IPS-18c (cell line): ENCODE results near the gene ZNF503.

Experiments used
- H3K4me3 ChIP-seq: 2 replicates; pipeline ENCODE4 v1.7.0; 2013; ENCODE audit warnings: low read depth, mild to moderate bottlenecking, low read length, moderate library complexity; ENCODE audit not compliant: insufficient read depth
- H3K9me3 ChIP-seq: one replicate; pipeline ENCODE4 v1.6.1; 2013; ENCODE audit warnings: mild to moderate bottlenecking, low read length, moderate library complexity; ENCODE audit not compliant: control insufficient read depth, insufficient read depth

Gene ZNF503

DNA sequence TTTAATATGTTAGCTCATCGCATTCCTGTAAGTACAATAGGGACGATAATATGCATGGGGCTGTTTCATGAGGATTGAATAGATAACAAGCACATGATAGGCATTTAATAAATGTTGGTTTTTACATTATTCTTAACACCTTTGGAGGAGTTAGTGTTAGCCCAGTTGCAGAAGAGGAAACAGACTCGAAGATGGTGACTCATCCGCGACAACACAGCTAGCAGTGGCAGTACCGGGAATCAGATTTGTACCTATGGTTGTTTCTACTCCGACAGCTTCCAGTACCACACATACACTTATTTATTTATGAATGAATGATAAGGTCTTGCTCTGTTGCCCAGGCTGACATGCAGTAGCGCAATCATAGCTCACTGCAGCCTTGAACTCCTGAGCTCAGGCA, 32.7 kb upstream of the ZNF503 start:
- Histone ChIP-seq H3K9me3 (no peaks in the 10 kb centered on the region), H3K4me3 (no peak overlapping the region)

DNA sequence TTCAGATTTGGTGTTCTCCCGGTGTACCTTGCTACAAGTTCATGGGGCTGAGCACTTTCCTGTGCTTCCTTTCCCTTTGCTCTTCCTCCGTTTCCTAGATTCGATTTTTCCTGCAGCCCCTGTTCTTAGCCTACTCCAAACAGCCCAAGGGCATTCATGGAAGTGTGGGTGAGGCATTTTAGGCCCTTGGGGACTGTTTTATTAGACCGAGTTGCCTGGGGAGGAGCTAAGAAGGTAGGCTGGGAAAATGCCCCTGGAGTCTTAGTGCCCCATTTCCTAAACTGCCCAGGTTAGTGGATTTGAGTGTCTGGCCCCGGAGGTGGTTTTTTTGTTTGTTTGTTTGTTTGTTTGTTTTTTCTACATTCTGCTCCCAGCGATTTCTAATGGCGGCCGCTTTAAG, 31.7 kb upstream of the ZNF503 start:
- H3K4me3 ChIP-seq = peak overlapping the region; percentile 9; the same call in 1 of the 2 replicates
- H3K9me3 ChIP-seq = no peaks in the 10 kb centered on the region

DNA sequence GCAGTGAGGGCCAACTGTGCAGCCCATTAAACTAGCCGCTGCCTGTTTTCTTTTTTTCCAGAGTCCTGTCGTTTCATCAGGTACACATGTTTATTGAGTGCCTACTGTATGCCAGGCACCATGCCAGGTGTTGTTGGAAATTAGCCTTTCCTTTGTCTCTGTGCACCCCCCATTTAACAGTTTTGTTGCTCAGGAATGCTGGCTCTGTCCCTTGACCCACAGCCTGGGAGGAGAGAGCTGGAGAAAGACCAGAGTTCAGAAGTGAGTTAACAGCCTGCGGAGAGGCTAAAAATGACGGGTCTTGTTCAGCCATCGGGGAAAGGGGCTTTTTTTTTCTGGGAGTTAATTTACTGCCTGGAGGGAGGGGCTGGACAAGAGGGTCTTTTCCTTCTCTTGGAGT, 31.2 kb upstream of the ZNF503 start:
- Histone ChIP-seq H3K4me3 (no peak overlapping the region), H3K9me3 (no peaks in the 10 kb centered on the region)

DNA sequence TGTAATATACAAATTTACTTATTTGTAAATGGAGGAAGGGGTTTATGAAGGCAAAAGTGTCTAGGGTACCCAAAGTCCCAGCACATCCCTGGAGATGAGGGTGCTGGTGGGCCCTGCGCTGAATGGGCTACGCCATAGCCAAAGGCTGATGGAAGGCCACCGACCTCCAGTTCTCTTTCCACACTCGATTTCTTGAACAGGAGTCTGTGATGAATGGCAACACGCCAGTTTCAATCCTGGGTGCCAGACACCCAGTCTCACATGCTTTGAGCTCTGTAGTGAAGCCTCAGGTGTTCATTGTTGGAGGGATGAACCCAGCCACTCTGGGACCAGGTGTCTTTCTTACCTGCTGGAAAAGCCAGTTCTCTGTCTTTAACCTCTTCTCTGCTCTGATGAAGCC, 30.6 kb upstream of the ZNF503 start:
- Histone ChIP-seq H3K4me3 (no peak overlapping the region), H3K9me3 (no peaks in the 10 kb centered on the region)

DNA sequence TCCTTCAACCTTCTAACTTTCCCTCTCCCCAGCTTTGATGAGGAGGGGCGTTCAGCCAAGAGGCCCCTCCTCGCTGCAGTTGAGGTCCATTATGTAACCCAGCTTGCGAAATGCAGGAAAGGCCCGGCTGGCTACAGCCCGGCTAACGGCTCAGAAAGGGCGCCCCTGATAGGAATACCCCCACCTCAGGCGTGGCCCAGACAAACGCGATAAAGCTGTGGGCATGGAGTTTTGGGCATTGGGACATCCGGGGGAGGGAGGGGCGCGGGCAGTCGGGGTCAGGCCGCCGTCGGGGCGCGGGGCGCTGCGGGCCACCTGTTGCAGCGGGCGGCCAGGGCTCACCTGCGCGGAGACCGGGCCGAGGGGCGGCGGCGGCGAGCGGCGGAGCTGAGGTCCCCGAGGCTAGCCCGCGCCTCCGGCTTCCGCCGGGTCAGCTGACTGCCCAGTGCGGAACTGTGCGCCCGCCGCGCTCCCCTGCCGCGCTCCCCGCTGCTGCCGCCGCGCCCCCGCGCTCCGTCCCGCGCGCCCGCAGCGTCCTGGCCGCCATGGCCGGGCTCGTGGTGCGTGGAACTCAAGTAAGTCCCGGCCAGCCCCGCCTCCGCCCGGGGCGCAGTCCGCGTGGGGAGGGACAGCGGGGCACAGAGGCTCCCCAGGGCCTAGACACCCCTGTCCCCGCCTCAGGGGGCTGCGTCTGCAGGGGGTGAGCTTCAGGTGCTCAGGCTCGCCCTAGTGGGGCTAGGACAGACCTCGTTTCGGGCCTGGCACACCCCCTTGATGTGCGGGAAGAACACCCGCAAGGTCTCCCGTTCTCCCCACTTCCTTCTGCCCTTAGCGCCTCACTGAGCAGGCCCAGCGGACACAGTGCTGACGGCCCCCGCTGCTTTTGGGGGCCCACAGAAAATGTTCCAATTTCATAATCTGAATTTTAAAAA, 29.9 kb upstream of the ZNF503 start, which contains the start of gene LRMDA:
Gene LRMDA (plus strand): TSS at position 445 of the 932 bp plus-strand sequence.
- peak within 1 kb of the TSS; percentile 28 for H3K4me3 ChIP-seq

DNA sequence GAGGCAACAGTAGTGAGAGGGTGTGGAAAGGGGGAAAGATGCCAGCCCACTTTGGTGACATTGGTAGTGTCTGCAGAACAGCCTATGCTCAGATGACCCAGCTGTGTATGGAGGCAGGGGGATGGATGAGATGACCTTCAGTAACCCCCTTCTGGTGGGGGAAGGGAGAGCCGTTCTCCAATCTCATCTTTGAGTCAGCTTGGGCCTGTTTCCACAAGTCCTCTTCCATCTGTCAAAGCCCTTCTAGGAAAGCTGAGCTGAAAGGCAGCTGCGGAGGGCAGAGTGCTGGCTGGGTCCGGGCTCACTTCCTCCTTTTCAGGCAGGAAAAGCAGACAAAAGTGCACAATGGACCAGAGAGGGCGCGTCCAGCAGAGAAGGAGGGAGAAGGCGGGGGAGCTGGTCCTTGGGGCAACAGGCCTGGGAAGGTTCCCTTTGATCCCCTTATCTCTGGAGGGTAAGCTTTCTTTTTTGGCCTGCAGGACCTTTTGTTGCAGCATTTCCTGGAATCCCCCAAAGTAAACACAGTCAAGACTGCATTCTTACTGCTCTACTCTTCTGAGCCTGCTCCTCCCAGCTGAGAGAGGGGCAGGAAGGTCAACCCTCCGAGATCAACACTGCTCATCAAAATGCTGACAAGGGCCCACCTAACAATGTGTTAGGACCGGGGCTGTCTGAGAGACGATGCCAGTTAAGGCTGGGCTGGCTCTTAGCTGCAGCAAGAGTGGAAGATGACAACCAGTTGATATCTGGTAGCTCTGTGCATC, 28.6 kb upstream of the ZNF503 start:
- H3K4me3 ChIP-seq = no peak overlapping the region; the same call in 1 of the 2 replicates

More for the DNA sequence above, 29.9 kb upstream of the ZNF503 start, which contains the start of gene LRMDA:
- H3K9me3 ChIP-seq = no peaks in the 10 kb centered on the region

DNA sequence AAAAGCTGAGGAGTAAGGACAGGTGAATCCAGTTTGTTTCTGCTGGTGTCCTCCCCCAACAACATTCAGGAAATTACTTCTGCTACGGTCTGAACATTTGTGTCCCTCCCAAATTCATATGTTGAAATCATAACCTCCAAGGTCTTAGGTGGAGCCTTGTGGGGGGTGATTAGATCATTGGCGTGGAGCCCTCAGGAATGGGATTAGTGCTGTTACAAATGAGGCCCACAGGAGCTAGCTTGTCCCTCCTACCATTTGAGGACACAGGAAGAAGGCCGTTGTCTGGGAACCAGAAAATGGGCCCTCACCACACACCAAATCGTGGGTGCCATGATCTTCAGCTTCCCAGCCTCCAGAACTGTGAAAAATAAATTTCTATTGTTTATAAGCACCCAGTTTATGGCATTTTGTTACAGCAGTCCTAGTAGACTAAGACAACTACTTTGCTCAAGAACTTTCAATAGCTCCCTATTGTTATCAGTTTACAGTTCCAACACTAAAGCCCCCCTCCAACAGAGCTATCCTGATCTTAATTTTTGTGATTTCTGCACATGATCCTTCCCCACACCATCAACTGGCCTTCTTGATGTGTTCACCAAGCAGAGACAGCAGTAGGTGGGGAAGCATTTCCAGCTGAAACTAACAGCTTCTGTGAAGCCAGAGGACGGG, 27.7 kb upstream of the ZNF503 start:
- Histone ChIP-seq H3K4me3 (peak overlapping the region; percentile 20; the same call in 1 of the 2 replicates), H3K9me3 (no peaks in the 10 kb centered on the region)

More for the DNA sequence above, 28.6 kb upstream of the ZNF503 start:
- no peaks in the 10 kb centered on the region for H3K9me3 ChIP-seq

DNA sequence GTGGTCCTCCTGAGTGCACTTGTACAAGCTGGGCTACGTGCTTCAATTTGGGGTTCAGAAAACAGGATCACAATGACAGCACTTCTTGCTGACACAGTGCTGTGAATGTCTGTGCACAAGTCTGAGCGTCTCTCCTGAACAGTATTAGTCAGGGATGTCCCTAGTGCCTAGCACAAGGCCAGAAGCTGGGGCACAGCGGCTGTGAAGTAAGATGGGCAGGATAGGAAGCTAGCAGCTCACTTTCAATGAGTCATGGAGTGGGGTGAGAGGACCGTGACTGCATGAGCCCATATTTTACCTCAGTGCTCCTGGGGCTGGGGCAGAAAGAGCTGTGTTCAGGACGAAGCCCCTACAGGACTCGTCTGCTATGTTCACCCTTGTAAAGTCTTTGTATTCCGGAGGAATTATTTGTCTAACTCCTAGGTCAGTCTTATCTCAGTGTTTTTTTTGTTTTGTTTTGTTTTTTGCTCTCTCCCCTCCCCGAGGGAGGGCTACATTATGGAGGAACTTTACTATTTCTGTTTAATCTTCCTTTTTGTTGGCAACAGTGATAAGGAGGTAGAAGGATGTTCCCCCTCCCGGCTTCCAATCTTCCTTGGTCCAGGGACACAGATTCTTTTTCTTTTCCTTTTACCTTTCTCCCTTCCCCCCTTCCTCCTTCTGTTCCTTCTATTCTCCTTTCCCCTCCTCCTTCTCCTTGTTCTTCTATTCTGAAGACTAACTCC, 27.0 kb upstream of the ZNF503 start:
- Histone ChIP-seq H3K9me3 (no peaks in the 10 kb centered on the region), H3K4me3 (no peak overlapping the region)

DNA sequence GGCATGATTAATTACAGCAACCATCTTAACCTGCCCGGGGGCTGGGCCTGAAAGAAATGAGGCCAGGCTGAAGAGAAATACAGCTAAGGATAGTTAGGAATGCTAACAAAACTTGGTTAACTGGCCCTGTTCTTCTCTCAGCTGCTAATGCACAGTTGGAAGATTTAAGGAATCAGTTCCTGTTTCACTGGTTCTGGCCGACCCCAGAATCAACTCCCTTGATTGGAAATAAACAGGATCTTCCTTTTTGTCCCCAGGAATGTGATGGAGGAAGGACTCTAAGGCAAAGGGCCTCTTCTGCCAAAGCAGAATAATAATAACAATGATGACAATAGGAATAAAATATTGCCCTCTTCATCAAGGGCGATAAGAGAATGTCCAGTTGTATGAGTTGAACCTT, 26.4 kb upstream of the ZNF503 start:
- Histone ChIP-seq H3K9me3 (no peaks in the 10 kb centered on the region), H3K4me3 (no peak overlapping the region)

DNA sequence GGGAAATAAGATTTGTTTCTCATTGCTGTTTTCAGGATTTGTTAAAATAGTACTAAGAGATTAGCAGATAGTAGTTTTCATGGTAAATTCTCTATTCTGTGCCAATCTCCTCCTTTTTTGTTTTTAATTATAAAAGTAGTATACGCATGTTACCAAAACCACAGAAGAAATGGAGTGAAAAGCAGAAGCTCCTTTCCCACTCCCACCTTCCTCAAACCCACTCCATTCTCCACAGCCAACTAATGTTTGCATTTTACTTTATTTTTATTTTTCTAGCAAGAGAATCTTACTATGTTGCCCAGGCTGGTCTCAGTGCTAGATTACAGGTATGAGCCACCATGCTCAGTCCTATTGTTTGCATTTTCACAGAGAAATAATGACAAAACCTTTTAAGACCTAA, 25.3 kb upstream of the ZNF503 start:
- Histone ChIP-seq H3K4me3 (no peak overlapping the region), H3K9me3 (no peaks in the 10 kb centered on the region)

DNA sequence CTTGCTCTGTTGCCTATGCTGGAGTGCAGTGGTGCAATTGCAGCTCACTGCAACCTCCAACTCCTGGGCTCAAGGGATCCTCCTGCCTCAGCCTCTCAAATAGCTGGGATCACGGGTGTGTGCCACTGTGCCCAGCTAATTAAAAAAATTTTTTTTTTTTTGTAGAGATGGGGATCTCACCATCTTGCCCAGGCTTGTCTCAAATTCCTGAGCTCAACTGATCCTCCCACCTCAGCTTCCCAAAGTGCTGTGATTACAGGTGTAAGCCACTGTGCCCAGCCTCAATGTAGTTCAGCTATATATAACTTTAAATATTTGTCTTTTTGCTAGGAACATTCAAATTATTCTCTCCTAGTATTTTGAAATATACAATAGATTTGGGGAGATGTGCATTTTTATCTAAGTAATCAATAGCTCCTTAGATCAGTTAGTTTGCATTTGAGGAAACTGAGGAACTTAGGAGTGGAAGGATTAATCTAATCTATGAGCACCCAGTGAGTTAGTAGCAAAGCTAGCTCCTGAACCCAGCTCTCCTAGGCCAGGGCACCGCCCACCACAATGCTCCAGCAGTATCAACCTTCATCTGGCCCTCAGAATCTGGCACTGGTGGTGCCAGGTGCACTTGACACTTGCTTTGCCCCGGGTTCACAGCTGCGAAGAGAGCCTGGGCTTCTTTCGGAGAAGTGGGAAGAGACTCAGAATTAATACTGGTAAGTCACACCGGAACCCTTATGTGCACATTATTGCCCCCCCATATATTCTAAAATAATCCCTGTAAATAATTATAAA, 23.9 kb upstream of the ZNF503 start:
- H3K9me3 ChIP-seq = no peaks in the 10 kb centered on the region
- H3K4me3 ChIP-seq = no peak overlapping the region

DNA sequence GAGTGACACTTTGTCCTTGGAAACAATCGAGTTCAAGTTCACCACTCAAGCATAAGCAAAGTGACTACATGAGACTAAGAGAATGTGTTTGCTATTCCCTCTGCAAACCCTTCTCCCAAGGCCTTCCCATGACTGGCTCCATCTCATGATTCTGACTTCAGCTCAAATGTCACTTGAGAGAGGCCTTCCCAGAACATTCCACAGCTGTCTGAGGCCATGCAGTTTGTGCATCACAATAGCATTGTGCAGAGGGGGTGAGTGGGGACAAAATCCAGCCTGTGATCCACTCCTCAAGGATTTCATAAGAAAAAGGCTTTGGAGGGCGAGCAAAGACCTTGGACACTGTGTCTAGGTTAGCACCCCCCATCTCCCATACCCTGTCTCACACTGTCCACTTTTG, 23.0 kb upstream of the ZNF503 start:
- H3K9me3 ChIP-seq = no peaks in the 10 kb centered on the region

DNA sequence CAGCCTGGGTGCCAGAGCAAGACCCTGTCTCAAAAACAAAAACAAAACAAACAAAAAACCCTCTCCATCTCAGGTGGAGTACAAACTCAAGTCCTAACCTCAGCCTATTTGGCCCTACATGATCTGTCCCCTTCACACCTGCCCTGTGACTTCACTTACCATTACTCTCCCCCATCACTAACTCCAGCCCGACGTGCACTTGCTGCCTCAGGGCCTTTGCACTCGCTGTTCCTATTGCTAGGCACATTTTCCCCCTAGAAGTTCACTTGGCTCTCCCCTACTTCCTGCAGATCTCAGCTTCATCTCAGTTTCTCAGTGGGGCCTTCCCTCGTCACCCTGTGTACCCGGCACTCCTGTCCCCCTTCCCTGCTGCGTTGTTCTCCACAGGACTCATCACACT, 21.3 kb upstream of the ZNF503 start:
- no peaks in the 10 kb centered on the region for H3K9me3 ChIP-seq
- H3K4me3 ChIP-seq = no peak overlapping the region

More for the DNA sequence above, 23.0 kb upstream of the ZNF503 start:
- H3K4me3 ChIP-seq = no peak overlapping the region

DNA sequence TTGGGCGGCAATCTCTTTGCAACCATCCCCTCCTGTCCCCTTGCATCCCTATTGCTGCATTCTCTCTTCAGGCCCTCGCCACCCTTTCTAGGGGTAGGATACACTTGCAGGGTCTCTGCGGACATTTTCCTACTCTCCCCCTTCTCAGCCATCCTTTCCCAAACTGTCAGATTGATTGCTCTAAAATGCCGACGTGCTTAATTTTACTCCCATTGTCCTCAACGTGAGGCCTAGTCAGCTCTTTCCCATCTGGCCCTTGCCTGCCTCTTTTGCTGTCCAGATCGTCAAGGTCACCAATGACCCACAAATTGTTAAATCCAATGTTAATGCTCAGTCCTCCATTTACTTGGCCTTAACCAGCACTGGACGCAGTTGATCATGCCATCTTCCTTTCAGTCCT, 17.1 kb upstream of the ZNF503 start:
- no peak overlapping the region for H3K4me3 ChIP-seq

DNA sequence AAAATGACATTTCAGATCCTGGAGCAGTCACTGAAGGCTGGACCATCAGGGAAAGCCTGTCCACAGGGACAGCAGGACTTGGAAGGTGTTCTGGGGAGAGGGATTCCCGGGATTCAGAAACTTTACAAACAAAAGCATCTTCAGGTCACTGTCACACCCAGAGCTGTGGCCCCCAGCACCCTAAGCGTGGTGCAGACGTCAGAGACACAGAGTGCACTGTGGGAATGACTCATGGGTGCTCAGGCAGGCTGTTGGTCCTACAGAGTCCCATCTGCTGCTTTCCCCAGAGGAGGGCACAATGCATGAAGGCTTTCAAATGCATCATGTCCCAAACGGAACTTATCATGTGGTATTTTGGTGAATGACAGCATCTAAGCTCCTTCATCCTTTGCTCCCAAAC, 16.7 kb upstream of the ZNF503 start:
- H3K4me3 ChIP-seq = no peak overlapping the region; the same call in 1 of the 2 replicates
- H3K9me3 ChIP-seq = no peaks in the 10 kb centered on the region

More for the DNA sequence above, 17.1 kb upstream of the ZNF503 start:
- H3K9me3 ChIP-seq = no peaks in the 10 kb centered on the region

DNA sequence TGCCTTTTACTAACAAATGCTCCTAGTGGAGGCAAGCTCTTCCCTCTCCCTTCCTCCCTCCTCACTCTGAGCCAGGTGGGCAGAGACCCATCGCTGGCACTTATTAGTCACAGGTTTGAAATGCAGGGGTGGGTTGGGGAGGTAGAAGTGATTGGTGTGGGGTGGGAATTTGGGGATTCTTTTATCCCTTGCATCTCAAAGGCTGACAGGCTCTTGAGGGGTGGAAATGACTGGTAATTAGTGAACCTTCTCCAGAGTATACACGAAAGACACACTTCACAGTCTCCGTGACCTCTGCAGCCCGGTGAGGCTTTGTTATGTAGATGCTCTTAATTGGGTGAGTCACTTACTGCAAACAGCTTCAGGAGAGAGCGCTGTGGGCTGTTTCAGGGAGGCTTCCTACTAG, 16.0 kb upstream of the ZNF503 start:
- Histone ChIP-seq H3K9me3 (no peaks in the 10 kb centered on the region), H3K4me3 (no peak overlapping the region)
